Small intestine (tissue), 7 donors: ENCODE results near the gene SPRR3. TPM values are rescaled to one million over a fixed set of nuclear protein-coding genes. Genes with fewer than 3 reads are reported as not detected.

ENCODE experiments used
- DNase-seq, 2 donors: peaks; one replicate each; pipeline versions ENCODE4 v3.0.0 to v3.0.0-alpha.2; 2013
- FAIRE-seq: peaks from 2 replicates; lab custom pipeline; 2012; peaks lifted over from hg19 to GRCh38; lab: Jason Lieb, UNC
- H3K27ac ChIP-seq, 3 donors: one replicate each; pipeline ENCODE4 v1.5.1; 2013; ENCODE audit warnings: low read length in 2 of 3, mild to moderate bottlenecking in 2 of 3, control low read depth in 1 of 3, inconsistent platforms in 1 of 3, low read depth in 1 of 3, moderate library complexity in 1 of 3
- H3K27me3 ChIP-seq, 3 donors: one replicate each; pipeline ENCODE4 v1.6.1; 2013; ENCODE audit warnings: low read length in 3 of 3, inconsistent platforms in 1 of 3; ENCODE audit not compliant: control insufficient read depth in 3 of 3, insufficient read depth in 3 of 3
- H3K36me3 ChIP-seq, 3 donors: one replicate each; pipeline ENCODE4 v1.6.1; 2013; ENCODE audit warnings: low read length in 3 of 3, inconsistent platforms in 1 of 3, low read depth in 1 of 3, mild to moderate bottlenecking in 1 of 3, moderate library complexity in 1 of 3; ENCODE audit not compliant: control insufficient read depth in 3 of 3, insufficient read depth in 2 of 3
- H3K4me1 ChIP-seq, 3 donors: one replicate each; pipeline ENCODE4 v1.6.1; 2013; ENCODE audit warnings: low read length in 2 of 3, inconsistent platforms in 1 of 3, low read depth in 1 of 3, mild to moderate bottlenecking in 1 of 3, moderate library complexity in 1 of 3; ENCODE audit not compliant: control insufficient read depth in 3 of 3, insufficient read depth in 2 of 3
- H3K4me3 ChIP-seq, 3 donors: one replicate each; pipeline ENCODE4 v1.5.1; 2013; ENCODE audit warnings: low read length in 3 of 3, control low read depth in 1 of 3, inconsistent platforms in 1 of 3, low read depth in 1 of 3, mild to moderate bottlenecking in 1 of 3, moderate library complexity in 1 of 3
- H3K9me3 ChIP-seq, 2 donors: one replicate each; pipeline ENCODE4 v1.6.1; 2013; ENCODE audit warnings: low read depth in 1 of 2, low read length in 1 of 2; ENCODE audit not compliant: control insufficient read depth in 2 of 2, insufficient read depth in 1 of 2
- WGBS, 3 donors: extraction: QIAGEN DNeasy Blood & Tissue Kit; methylation state at CpG; one replicate each; pipeline ENCODE4 v1.1.7; 2013; 5-methylcytosine and 5-hydroxymethylcytosine counted together
- polyA plus RNA-seq, 4 donors: library from polyadenylated mRNA; stranded (reverse) in 3 of 4; unstranded in 1 of 4; fragments of 200-250 nt in 3 of 4; fragments of 120-200 nt in 1 of 4; gene quantifications; one replicate each; pipeline versions ENCODE4 v1.2.1 to v1.2.3, GENCODE V29; 2013
- donor health status: healthy with polysubstance abuse.
- donor health status: control.
- donor health status: control.
- donor health status: Bipolar disorder and iron deficiency.
- donor health status: healthy.

The SPRR3 gene
- polyA plus RNA-seq, 4 donors, result 3.0 to 16.1 (median 10.3) TPM; not detected in 1

GRCh38 chr1:153035211-153035610 is 33.7 kb downstream of the SPRR3 start:
- Histone ChIP-seq H3K36me3 (no peaks in the 10 kb centered on the region), H3K4me1 (no peaks in the 10 kb centered on the region), H3K27ac (no peak overlapping the region), H3K9me3 (no peaks in the 10 kb centered on the region), H3K27me3 (no peaks in the 10 kb centered on the region), H3K4me3 (no peak overlapping the region)
- DNase-seq (peak in 1 of 2 donors; percentile 2), FAIRE-seq (no peak)
- WGBS, 3 donors, result 69 to 70% (median 69%) methylated on average over 1 of the region's 1 CpG

GRCh38 chr1:153040950-153041631 is 39.5 kb downstream of the SPRR3 start, which contains the start of gene SPRR2D:
SPRR2D (minus strand) TSS chr1:153041120; CDS start chr1:153040346, 774 bp downstream.
- Histone ChIP-seq H3K9me3 (no peaks in the 10 kb centered on the region), H3K36me3 (no peaks in the 10 kb centered on the region), H3K4me3 (no peak within 1 kb of the TSS), H3K4me1 (no peaks in the 10 kb centered on the region), H3K27me3 (no peaks in the 10 kb centered on the region), H3K27ac (no peak within 1 kb of the TSS)
- FAIRE-seq (no peak), DNase-seq (no peak)
- WGBS, 3 donors, result 60 to 66% (median 60%) methylated on average over 4 of the region's 4 CpGs

- H3K9me3 ChIP-seq, result no peaks in the 10 kb centered on the region
- no peak for DNase-seq
- H3K4me1 ChIP-seq, result no peaks in the 10 kb centered on the region
- H3K4me3 ChIP-seq, result no peak overlapping the region
- peaks cover 0 to 4% (median 0%) of the 10 kb centered on the region in 3 donors for H3K27me3 ChIP-seq
- WGBS, 3 donors, result 72 to 94% (median 82%) methylated on average over 2 of the region's 2 CpGs
- no peaks in the 10 kb centered on the region for H3K36me3 ChIP-seq
- no peak overlapping the region for H3K27ac ChIP-seq
- FAIRE-seq, result no peak
Measured at GRCh38 chr1:153049211-153049610, 47.7 kb downstream of the SPRR3 start.

Other genes with a start within 250 kb of the SPRR3 start
- not detected for gene KPRP, start 243.7 kb upstream of the SPRR3 start, polyA plus RNA-seq
- gene LCE1F, start 226.6 kb upstream of the SPRR3 start, polyA plus RNA-seq, result not detected
- gene LCE1E, start 215.5 kb upstream of the SPRR3 start, polyA plus RNA-seq, result not detected
- gene LCE1D, start 205.0 kb upstream of the SPRR3 start, polyA plus RNA-seq, result not detected
- not detected for gene LCE1C, start 195.1 kb upstream of the SPRR3 start, polyA plus RNA-seq
- gene LCE1B, start 189.8 kb upstream of the SPRR3 start, polyA plus RNA-seq, result not detected
- not detected for gene LCE1A, start 174.3 kb upstream of the SPRR3 start, polyA plus RNA-seq
- gene LCE6A, start 158.9 kb upstream of the SPRR3 start, polyA plus RNA-seq, result not detected
- gene LCE7A, start 141.8 kb upstream of the SPRR3 start, polyA plus RNA-seq, result not detected
- gene SMCP, start 123.4 kb upstream of the SPRR3 start, polyA plus RNA-seq, result not detected
- under 1 TPM in 2 of 4 donors, not detected in 2; 0.03 to 0.45 TPM for gene IVL, start 93.2 kb upstream of the SPRR3 start, polyA plus RNA-seq
- not detected for gene SPRR5, start 54.5 kb upstream of the SPRR3 start, polyA plus RNA-seq
- not detected for gene SPRR4, start 31.1 kb upstream of the SPRR3 start, polyA plus RNA-seq
- not detected for gene SPRR1A, start 17.7 kb upstream of the SPRR3 start, polyA plus RNA-seq
- 1 to 10 TPM in 2 of 4 donors, under 1 TPM in 1, not detected in 1; 0.27 to 3.2 (median 1.6) TPM for gene SPRR1B, start 29.5 kb downstream of the SPRR3 start, polyA plus RNA-seq
- under 1 TPM in 1 of 4 donors, not detected in 3; 0.49 TPM for gene SPRR2D, start 39.4 kb downstream of the SPRR3 start, polyA plus RNA-seq
- 1 to 10 TPM in 2 of 4 donors, under 1 TPM in 1, not detected in 1; 0.67 to 2.2 (median 2.0) TPM for gene SPRR2A, start 55.8 kb downstream of the SPRR3 start, polyA plus RNA-seq
- gene SPRR2B, start 69.9 kb downstream of the SPRR3 start, polyA plus RNA-seq, result not detected
- 1 to 10 TPM in 1 of 4 donors, under 1 TPM in 1, not detected in 2; 0.24 to 2.2 TPM for gene SPRR2E, start 92.8 kb downstream of the SPRR3 start, polyA plus RNA-seq
- under 1 TPM in 1 of 4 donors, not detected in 3; 0.10 TPM for gene SPRR2F, start 111.8 kb downstream of the SPRR3 start, polyA plus RNA-seq
- gene SPRR2G, start 149.1 kb downstream of the SPRR3 start, polyA plus RNA-seq, result not detected
- not detected for gene LELP1, start 201.7 kb downstream of the SPRR3 start, polyA plus RNA-seq
- gene PRR9, start 215.8 kb downstream of the SPRR3 start, polyA plus RNA-seq, result not detected